Measurements from ENCODE around the gene MAN1A1. TPM values are rescaled to one million over a fixed set of nuclear protein-coding genes. Genes with fewer than 3 reads are reported as not detected.

The MAN1A1 gene
- total and polyA plus RNA-seq, 2 of the 4 experiments (the other 2 are of a cell fraction), result 5.9 to 6.4 TPM

- Histone ChIP-seq H2AFZ (replicated peaks; ENCODE audit: low read length, poor library complexity) (no peak overlapping the region), H2AK5ac (ENCODE audit: low read depth, low read length) (no peak overlapping the region), H3K4me2 (ENCODE audit: low read depth, low read length) (no peak overlapping the region), H4K5ac (ENCODE audit: low read depth, low read length) (no peak overlapping the region), H3K56ac (ENCODE audit: extremely low read depth, insufficient read depth, low read length) (no peak overlapping the region), H3K4me3 (ENCODE audit: insufficient read depth, low read depth, low read length) (no peak overlapping the region), H2BK5ac (ENCODE audit: low read depth, low read length, poor library complexity, severe bottlenecking) (no peak overlapping the region), H3K4me1 (ENCODE audit: control insufficient read depth, insufficient read depth, low read length) (no peaks in the 10 kb centered on the region), H3K27me3 (ENCODE audit: control insufficient read depth, insufficient read depth, low read length) (no peaks in the 10 kb centered on the region), H3K4ac (ENCODE audit: low read depth, low read length) (no peak overlapping the region), H2BK15ac (ENCODE audit: low read depth, low read length) (no peak overlapping the region), H3K23ac (ENCODE audit: low read depth, low read length) (no peak overlapping the region), H3K36me3 (ENCODE audit: control insufficient read depth, insufficient read depth, low read length) (no peaks in the 10 kb centered on the region), H3K79me1 (ENCODE audit: low read depth in 1 of 2, low read length in 2 of 2) (no peaks in the 10 kb centered on the region), H4K91ac (ENCODE audit: insufficient read depth, low read depth, low read length) (no peak overlapping the region), H4K8ac (ENCODE audit: low read depth in 2 of 2, low read length in 2 of 2) (no peak overlapping the region), H2BK20ac (ENCODE audit: low read depth, low read length) (no peak overlapping the region), H4K20me1 (ENCODE audit: insufficient read depth, low read length) (no peaks in the 10 kb centered on the region), H3K18ac (ENCODE audit: low read depth, low read length) (no peak overlapping the region), H3K14ac (replicated peaks; ENCODE audit: low read depth, low read length) (no peak overlapping the region), H3K9ac (ENCODE audit: low read depth, low read length) (no peak overlapping the region), H3K27ac (ENCODE audit: insufficient read depth, low read length) (no peak overlapping the region), H3K9me3 (ENCODE audit: control insufficient read depth, insufficient read depth, low read length) (no peaks in the 10 kb centered on the region), H2AK9ac (replicated peaks; ENCODE audit: low read depth, low read length, poor library complexity) (no peak overlapping the region), H3K9me1 (ENCODE audit: insufficient read depth, low read length) (peaks cover 2% of the 10 kb centered on the region; the same call in 1 of the 2 replicates), H2BK120ac (ENCODE audit: low read depth, low read length) (no peak overlapping the region)
- DNase-seq (no peak), ATAC-seq (ENCODE audit: low read depth) (no peak)
- TF ChIP-seq USF2 (IDR thresholded peaks at IDR 0.05; ENCODE audit: low read depth, low read length) (no peak), MAZ (IDR thresholded peaks at IDR 0.05; ENCODE audit: borderline replicate concordance, low read depth, low read length) (no peak)
- dilution Hi-C loops (cut with HindIII; ENCODE audit: low sequenced_read_pairs, unreplicated experiment) (no loop called here), in situ Hi-C loops (cut with MboI; ENCODE audit: low sequenced_read_pairs) (no loop called here), intact Hi-C loops (cut with micrococcal nuclease) (no loop called here)
- WGBS, 2 experiments (ENCODE audit: extremely low coverage in 2 of 2, insufficient read length in 1 of 2), result no CpG with 5 or more reads among the region's 3 CpGs
- CTCF ChIA-PET, result no interaction called here
- no TSS peak for BruUV-seq (replicated peaks)
- POLR2A ChIA-PET (ENCODE audit: unreplicated experiment), result no interaction called here
These were observed 175.5 kb downstream of the MAN1A1 start for GRCh38 chr6:119174085-119174445.
